Ovary (tissue), 3 donors: ENCODE results near the gene AQP2.

Experiments
- CTCF ChIP-seq, 3 donors: fragments of 450-650 bp in 2 of 3; fragments of 200-600 bp in 1 of 3; IDR thresholded peaks; one replicate each; pipeline versions ENCODE4 v1.5.1 to v1.8.0; 2016 to 2022; ENCODE audit warnings: antibody characterized with exemption in 3 of 3, mild to moderate bottlenecking in 1 of 3
- EP300 ChIP-seq: sonication (generic); formaldehyde crosslinking; IDR thresholded peaks from one replicate; pipeline ENCODE4 v1.6.1; 2017; ENCODE audit warnings: antibody characterized with exemption
- POLR2A ChIP-seq: fragments of 450-650 bp; IDR thresholded peaks from one replicate; pipeline ENCODE4 v1.6.1; 2017; ENCODE audit warnings: antibody characterized with exemption, mild to moderate bottlenecking, moderate library complexity
- donor health status: DM: no; HTN: no; CAD: no.

- TF ChIP-seq CTCF (IDR thresholded peaks at IDR 0.05): peak in 1 of 3 donors; percentile 29
- TF ChIP-seq POLR2A: no peak
- TF ChIP-seq EP300: no peak
Observed at GRCh38 chr12:49974231-49974675, 23.7 kb downstream of the AQP2 start.
